Measurements from ENCODE around the gene BARX2. TPM values are rescaled to one million over a fixed set of nuclear protein-coding genes. Genes with fewer than 3 reads are reported as not detected.
"Not testable (repeated sequence)": the region's sequence is repeated elsewhere in the genome, so short reads cannot be mapped to it uniquely, and the experiment has no call there.

The BARX2 gene, protein sequence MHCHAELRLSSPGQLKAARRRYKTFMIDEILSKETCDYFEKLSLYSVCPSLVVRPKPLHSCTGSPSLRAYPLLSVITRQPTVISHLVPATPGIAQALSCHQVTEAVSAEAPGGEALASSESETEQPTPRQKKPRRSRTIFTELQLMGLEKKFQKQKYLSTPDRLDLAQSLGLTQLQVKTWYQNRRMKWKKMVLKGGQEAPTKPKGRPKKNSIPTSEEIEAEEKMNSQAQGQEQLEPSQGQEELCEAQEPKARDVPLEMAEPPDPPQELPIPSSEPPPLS
- 0.31 TPM for polyA plus RNA-seq (ENCODE audit: insufficient read length)

DNA sequence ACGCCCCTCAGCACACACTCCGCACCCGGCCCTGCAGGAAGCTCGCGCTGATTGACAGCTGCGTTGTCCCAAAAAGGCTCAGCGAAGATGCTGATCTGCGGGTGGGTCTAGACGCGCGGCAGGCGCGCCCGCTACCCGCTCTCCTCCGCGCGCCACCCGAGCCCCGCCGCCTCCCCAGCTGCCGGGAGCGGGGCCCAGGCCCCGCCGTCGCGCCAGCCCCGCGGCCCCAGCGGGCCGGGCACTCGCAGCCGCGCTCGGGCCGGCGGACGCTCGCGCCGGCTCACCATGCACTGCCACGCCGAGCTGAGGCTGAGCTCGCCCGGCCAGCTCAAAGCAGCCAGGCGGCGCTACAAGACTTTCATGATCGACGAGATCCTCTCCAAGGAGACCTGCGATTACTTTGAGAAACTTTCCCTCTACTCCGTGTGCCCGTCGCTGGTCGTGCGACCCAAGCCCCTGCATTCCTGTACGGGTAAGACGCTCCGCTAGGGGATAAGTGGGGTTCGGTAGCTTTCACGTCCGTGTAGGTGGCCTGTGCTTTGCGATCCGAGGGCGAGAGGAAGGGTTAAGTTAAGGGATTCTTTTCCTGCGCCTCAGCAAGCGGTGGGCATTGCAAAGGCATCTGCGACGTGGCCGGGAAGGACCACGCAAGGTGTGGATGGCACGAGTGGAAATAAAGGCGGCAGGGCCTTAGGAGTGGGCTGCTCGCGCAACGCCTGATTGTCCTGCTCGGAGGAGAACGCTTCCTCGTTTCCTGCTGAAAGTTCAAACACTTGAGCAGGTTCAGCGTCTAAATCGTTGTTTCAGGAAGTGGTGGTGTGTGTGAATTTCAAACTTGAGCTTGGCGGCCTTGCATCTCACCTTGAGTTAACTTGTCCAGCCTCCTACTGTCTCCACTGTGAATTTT, at the start of gene BARX2:
Gene BARX2, plus strand, starts transcription at position 98 of the 907 bp plus-strand sequence. Its CDS starts 188 bp downstream, at position 286.
- DNase-seq = peak; percentile 63

DNA sequence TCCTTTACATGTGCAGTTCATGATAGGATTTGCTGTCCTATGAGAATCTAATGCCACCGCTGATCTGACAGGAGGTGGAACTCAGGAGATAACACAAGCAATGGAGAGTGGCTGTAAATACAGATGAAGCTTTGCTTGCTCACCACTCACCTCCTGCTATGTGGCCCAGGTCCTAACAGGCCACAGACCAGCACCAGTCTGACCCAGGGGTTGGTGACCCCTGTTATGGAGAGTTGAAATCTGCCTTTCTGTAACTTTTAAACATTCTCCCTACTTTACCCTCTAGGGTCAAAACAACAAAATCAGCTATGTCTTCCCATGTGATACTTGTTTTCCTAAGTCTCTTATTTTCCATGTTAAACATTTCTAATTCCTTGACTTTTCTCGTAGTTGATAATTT, 48.7 kb upstream of the BARX2 start:
- no peak for DNase-seq

DNA sequence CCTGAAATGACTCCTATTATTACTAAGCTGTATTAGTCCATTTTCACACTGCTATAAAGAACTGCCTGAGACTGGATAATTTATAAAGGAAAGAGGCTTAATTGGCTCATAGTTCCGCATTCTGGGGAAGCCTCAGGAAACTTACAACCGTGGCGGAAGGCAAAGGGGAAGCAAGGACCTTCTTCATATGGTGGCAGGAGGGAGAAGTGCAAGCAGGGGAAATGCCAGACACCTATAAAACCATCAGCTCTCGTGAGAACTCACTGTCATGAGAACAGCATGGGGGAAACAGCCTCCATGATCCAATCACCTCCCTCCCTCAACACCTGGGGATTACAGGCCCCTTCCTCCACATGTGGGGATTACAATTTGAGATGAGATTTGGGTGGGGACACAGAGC, 47.9 kb upstream of the BARX2 start:
- not testable (repeated sequence) for DNase-seq

DNA sequence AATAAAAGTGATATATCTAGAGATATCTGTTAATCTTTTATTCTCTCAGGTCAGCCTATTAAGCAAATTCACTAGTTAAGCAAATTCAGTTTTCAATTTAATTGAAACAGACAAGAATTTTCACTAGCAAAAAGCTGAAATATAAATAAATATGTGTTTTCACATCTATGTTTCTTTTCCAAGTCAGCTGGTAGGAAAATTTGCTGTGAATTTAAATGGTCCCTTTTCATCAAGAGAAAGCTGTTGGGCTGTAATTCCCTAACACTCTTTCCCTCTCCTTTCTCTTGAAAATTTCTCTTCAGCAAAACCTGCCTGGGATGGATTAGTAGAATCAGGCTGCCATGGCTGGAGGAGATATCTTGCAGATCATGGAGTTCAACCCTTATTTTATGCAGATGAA, 46.9 kb upstream of the BARX2 start:
- no peak for DNase-seq

DNA sequence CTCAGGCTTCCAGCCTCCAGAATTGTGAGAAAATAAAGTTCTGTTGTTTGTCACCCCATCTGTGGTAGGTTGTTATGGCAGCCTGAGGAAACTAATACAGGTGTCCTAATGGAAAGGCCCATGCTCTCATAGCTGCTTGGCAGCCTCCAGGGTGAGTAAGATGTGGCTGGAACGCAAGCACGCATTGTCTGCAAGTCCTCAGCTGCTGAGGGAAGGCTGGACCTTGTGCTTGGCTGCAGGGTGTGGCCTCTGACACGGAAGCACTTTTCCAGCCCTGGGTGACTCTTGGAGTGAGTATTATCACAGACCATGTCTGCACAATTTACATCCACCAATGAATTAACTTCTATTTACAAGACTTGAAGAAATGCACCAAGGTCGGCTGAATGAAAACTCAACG, 44.4 kb upstream of the BARX2 start:
- no peak for DNase-seq

DNA sequence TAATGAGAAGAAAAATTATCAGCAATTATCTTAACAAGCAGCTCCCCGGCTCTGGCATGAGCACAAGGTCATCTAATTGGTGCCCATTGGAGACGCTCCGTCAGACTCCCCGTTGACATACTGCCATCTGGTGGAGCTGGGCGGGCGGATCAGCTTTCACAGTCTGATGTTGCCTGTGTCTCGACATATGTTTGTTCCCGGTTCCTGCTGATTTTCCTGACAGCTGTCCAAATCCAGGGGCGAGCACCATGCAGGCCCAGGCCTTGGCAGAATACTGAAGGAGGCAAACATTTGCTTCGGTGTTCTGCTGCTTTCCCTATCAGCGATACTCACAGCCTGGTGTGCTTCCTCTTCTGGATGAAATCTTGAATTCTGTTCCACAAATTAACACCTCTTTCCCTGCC, 43.8 kb upstream of the BARX2 start:
- DNase-seq = peak; percentile 82

DNA sequence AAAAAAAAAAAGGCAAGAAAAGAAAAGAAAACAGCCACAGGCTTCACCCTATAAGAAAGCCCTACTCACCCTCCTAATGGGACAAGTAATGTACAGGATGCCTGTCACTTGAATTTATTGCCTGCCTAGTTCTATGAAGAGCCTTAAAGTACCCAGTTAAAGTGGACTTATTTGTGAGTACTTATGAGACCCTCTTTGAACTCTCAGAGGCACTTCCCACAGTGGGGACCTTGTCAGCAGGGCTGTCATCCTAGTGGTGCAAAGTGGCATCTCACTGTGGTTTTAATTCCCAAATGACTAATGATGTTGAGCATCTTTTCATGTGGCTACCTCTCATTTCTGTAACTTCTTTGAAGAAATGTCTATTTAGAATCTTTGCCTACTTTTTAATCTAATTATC, 41.8 kb upstream of the BARX2 start:
- DNase-seq = no peak

DNA sequence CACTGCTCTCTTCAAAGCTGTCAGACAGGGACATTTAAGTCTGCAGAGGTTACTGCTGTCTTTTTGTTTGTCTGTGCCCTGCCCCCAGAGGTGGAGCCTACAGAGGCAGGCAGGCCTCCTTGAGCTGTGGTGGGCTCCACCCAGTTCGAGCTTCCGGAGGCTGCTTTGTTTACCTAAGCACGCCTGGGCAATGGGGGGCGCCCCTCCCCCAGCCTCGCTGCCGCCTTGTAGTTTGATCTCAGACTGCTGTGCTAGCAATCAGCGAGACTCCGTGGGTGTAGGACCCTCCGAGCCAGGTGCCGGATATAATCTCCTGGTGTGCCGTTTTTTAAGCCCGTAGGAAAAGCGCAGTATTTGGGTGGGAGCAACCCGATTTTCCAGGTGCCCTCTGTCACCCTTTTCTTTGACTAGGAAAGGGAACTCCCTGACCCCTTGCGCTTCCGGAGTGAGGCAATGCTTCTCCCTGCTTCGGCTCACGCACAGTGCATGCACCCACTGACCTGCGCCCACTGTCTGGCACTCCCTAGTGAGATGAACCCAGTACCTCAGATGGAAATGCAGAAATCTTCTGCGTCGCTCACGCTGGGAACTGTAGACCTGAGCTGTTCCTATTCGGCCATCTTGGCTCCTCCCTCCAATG, 31.2 kb upstream of the BARX2 start:
- not testable (repeated sequence) for DNase-seq

DNA sequence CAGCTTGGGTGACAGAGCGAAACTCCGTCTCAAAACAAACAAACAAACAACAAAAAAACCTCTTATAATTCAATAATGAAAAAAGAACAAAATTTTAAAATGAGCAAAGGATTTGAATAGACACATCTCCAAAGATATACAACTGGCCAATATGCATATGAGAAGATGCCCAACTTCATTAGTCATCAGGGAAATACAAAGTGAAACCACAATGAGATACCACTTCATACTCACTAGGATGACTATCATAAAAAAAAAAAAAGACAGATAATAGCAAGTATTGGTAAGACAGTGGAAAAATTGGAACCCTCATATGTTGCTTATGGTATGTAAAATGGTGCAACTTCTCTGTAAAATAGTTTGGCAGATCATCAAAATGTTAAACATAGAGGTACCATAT, 28.7 kb upstream of the BARX2 start:
- no peak for DNase-seq

DNA sequence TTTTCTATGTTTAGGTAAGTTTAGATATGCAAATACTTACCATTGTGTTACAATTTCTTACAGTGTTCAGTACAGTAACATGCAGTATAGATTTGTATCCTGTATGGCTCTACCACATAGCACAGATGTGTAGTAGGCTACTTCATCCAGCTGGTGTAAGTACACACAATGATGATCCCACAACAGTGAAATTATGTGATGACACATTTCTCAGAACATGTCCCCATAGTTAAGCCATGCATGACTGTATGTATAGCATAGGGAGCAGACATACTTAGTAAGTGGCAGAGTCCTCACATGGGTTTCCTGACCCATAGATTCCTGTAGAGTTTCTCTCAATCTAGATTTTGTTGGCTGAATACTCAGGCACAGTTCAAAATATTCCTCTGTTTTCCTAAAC, 26.8 kb upstream of the BARX2 start:
- DNase-seq = no peak

DNA sequence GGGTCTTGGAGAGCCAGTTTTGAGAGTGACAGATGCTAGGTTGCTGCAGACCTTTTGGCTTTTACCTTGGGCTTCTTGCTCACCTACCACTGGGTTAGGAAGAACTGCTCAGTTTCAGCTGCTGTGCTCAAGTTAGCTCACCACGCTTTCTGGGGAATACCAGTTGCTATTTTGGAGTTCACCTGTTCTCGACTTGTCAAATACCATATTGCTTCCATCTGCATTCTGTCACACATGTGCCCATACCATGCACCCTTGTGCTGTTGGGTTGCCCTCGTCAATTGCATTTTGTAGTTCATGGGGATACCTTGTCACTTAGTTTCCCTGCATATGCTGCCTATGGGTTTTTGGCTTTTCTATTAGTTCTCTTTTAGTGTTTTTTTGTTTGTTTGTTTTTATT, 23.0 kb upstream of the BARX2 start:
- DNase-seq = no peak

DNA sequence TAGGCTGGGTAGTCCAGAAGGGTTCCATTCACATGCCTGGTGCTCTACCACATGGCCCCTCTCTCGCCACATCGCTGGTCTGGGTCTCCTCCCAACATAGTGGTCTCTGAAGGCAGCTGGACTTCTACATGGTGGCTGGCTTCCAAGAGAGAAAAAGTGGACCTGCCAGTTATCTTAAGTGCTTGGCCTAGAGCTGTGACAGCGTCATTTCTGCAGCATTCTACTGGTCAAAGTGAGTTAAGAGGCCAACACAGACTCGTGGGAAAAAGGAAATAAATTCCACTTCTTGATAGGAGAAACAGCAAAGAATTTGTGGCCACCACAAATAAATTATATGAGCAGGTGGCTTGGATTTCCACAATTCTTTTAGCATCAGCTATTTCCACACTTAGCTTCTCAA, 21.0 kb upstream of the BARX2 start:
- DNase-seq = no peak

DNA sequence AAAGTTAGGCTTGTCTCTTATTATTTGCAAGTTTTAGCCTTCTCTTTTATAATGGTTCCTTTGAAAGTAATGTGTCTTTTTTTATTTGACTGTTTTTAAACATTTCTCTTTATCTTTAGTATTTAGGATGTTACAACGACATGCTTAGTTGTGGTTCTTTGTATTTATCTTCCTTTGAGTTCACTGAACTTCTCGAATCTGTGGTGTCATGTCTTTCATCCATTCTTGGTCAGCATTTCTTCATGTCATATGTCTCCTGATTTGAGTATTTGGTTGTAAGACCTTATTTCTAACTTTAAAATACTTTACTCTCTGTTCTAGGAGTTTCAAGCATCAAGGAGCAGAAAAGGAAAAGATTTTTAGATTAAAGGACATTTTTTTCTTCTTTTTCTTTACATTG, 15.9 kb upstream of the BARX2 start:
- DNase-seq = no peak

DNA sequence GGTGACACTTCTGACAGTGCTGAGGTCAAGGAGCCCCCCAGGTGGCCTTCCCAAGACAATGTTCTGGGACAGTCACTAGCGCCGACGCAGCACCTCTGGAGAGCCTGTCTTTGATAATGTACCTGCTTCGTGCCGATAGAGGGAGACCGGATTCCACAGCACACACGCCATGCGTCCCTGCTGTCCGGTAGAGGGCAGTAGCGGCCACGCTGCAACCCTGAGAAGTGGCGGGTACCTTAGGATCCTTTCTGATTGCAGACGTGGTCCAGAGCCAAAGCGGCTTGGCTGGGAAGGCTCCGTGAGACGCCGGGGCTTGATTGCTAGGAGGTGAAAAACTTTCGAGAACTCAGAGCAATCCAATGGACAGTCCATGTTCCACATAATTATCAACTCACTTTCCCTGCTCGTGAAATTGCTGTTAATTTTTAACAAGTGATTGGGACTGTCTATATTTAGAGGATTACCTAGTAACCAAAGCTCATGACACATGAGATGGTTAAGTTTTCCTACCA, 11.4 kb upstream of the BARX2 start:
- DNase-seq = peak; percentile 75

DNA sequence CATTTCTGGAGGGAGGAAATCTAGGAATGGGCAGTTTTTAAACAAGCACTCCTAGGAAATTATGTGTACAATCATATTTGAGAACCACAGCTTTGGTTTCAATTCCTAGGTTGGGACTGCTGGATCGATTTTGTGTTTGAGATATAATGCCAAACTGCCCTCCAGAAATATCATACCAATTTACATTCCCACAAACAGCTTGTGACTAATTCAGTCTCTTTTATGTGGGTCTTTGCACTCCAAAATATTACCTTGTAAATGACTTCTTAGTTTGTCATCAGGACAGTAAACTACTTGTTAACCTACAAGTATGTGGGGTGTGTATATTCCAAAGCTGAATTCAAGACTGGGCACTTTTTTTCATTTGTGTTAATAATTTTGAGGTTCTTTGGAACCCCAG, 9.8 kb upstream of the BARX2 start:
- DNase-seq = no peak

DNA sequence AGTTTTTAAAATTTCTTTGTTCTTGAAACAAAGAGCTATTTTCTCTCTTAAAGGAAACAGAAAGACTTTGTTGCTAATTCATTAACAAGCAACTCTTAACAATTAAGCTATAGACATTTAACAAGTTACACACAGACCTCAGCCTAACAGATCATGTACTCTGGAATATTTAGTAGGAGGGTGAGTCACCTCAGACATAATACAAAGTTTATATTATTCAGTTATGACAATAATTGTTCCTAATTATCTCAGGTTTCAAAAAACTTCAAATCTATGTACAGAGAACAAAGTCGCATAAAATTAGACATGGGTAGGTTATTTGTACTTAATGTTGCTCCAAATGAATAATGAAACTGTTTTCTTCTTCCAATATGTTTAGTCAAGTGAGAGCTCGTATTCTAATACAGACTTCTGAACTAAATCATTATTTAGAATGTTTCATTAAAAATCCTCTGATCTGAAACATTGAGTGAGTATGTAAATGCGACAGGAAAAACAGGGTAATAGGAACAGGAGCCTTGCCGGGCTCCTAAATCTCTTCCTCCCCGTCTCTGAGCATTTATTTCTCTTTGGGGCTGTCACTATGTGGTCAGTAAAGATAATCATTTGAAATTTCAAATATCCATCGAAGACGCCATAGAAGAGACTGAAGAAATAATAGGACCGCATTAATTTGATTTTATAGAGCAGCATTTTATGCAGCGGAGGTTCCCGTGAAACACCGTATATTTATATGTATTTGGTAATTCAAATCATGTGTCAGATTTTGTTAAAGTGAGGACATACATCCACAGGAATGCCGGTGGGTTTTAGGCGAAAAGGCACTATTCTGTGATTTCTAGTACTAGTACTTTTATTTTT, 8.7 kb upstream of the BARX2 start:
- DNase-seq = no peak

DNA sequence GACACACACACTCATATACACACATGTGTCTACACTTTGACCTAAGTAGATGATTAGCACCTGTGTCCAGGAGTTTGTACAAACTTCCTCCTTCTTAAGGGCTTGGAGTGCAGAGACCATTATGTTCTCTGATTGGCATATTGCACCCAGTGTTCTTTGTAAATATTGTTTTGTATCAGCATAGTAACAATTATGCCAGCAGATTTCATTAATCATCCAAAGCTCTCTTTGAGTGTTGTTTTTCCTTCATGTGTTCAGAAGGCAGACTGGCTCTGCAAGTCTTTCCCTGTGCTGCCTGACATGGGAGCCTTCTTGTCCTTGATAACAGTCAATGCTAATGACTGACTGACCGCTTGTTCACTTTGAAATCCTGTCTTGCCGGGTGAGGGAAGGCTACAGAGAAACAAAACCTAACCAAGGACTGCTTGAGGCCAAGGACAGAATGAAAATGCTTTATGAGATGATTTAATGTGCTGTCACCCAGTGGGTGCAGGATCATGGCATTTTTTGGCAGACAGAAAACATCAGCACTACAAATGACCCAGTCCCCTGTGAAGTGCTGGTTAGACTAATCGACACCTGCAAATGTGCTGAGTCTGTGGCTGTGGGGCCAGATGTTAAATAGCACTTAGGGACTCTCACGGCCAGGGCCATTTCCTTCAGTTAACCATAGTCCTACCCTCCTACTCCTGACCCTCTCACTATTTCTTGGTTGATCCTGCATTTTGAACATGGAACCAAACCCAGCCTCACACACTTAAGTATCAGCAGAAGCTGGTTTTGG, 6.6 kb upstream of the BARX2 start:
- no peak for DNase-seq

DNA sequence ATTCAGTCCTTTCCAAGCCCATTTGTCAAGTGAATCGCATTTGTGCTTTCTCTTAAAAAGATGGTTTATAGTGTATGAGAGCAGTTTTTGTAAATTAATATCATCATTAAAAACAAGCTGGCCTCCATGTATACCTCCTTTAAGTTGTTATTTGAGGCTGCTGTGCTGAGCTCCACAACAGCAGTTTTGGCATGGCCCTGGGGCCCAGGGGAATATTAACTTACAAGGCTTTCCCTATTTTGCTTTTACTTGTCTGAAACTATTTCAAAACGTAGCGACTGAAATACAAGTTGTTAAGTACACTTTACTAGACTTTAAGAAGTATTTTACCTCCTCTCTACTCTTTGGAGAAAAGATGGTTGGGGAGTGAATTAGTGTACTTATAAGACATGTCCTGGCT, 4.9 kb upstream of the BARX2 start:
- DNase-seq = no peak

DNA sequence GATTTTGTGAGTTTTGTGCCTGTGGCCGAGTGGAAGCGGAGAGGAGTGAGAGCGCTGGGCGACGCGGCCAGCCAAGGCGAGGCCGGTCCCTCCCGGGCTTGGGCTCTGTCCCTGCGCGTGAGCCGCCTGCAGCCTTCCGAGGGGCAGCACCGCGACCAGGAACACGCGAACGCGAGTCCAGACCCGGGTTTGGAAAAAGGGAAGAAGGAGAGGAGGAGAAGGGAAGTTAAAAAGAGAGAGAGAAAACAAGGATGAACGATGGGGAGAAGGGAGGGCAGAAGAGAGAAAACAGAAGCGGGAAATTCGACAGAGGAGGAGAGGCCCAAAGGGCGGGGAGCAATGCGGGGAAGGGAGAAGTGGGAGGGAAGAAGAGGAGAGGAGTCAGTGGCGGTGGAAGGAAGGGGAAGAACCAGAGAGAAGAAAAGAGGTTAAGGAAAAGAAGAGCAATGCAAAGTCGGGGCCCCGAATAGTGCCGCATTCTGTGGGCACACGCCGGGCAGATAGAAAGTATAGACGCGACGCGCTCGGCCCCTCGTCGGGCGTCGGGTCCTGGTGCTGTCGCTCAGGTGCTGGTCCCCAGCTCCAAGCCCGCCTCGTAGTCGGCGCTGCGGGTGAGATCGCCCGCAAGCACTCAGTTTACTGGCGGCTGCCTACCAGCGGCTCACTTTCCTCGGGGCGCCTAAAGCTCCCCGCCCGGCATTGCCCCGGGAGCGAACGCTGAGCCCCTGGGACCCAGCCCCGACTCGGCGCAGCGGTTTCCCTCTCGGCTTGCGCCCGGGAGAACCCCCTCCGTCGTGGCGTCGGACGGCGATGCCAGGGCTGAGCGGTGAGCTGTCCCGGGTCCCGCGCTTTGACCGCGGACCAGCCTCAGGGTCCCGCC, 2.8 kb upstream of the BARX2 start:
- no peak for DNase-seq

DNA sequence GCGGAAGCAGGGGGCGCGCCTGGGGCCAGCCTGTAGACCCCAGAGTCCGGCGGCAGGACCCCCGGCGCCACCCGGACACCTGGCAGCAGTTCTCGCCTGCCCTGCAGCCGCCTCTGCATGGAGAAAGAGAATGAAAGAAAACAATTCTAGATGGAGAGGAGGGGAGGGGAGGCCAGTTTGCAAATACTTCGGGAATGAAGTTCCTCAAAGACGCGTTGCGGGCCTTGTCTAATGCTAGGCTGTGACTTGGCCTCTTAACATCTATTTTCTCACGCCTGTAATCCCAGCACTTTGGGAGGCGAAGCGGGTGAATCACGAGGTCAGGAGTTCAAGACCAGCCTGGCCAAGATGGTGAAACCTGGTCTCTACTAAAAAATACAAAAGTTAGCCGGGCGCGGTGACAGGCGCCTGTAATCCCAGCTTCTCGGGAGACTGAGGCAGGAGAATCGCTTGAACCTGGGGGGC, 2.1 kb upstream of the BARX2 start:
- DNase-seq = no peak

All from hindlimb muscle (tissue), 1 donor.